Neural cell (in vitro differentiated cells): ENCODE data around the gene CFAP100. TPM values are rescaled to one million over a fixed set of nuclear protein-coding genes. Genes with fewer than 3 reads are reported as not detected.
A peak's percentile ranks its signal among the peaks of the same experiment; 100 is the strongest.

ENCODE experiments used
- H2AFZ ChIP-seq: fragments of 200-600, 300-800 bp; sonication (generic), shearing (Covaris generic); 2 replicates; pipeline ENCODE4 v1.6.0; 2014; ENCODE audit warnings: low read depth, mild to moderate bottlenecking, antibody characterized with exemption, low read length, moderate library complexity
- H3F3A ChIP-seq: fragments of 200-600 bp; shearing (Covaris generic); 2 replicates; pipeline ENCODE4 v1.6.1; 2016; ENCODE audit warnings: mild to moderate bottlenecking, moderate library complexity, mixed read lengths, antibody characterized with exemption, low read length; ENCODE audit not compliant: insufficient read depth, poor library complexity, severe bottlenecking
- H3K27ac ChIP-seq: fragments of 200-600, 300-800 bp; sonication (generic), shearing (Covaris generic); 2 replicates; pipeline ENCODE4 v1.5.1; 2014; ENCODE audit warnings: mild to moderate bottlenecking, low read length, moderate library complexity
- H3K27me3 ChIP-seq: fragments of 300-800, 200-600 bp; sonication (generic), shearing (Covaris generic); 2 replicates; pipeline ENCODE4 v1.6.0; 2014; ENCODE audit warnings: mild to moderate bottlenecking, low read depth, low read length, moderate library complexity; ENCODE audit not compliant: insufficient read depth
- H3K36me3 ChIP-seq: fragments of 300-800, 200-600 bp; sonication (generic), shearing (Covaris generic); 2 replicates; pipeline ENCODE4 v1.5.1; 2014; ENCODE audit warnings: mild to moderate bottlenecking, antibody characterized with exemption, low read length, moderate library complexity; ENCODE audit not compliant: insufficient read depth
- H3K4me2 ChIP-seq: fragments of 300-800, 200-600 bp; sonication (generic), shearing (Covaris generic); 2 replicates; pipeline ENCODE4 v1.6.0; 2014; ENCODE audit warnings: mild to moderate bottlenecking, low read length
- H3K4me3 ChIP-seq: fragments of 300-800, 200-600 bp; sonication (generic), shearing (Covaris generic); 2 replicates; pipeline ENCODE4 v1.5.1; 2014; ENCODE audit warnings: mild to moderate bottlenecking, low read length, moderate library complexity
- H3K79me2 ChIP-seq: fragments of 200-600 bp; shearing (Covaris generic); replicated peaks from 2 replicates; pipeline ENCODE4 v1.6.0; 2014; ENCODE audit warnings: mild to moderate bottlenecking, low read length, moderate library complexity; ENCODE audit not compliant: insufficient read depth
- H3K9ac ChIP-seq: fragments of 300-800, 200-600 bp; sonication (generic), shearing (Covaris generic); 2 replicates; pipeline ENCODE4 v1.6.1; 2016; ENCODE audit warnings: mild to moderate bottlenecking, low read length, mixed read lengths
- H3K9me2 ChIP-seq: fragments of 200-600 bp; shearing (Covaris generic); 2 replicates; pipeline ENCODE4 v1.6.1; 2016; ENCODE audit warnings: mild to moderate bottlenecking, low read length, mixed read lengths; ENCODE audit not compliant: insufficient read depth
- H3K9me3 ChIP-seq: fragments of 200-600, 300-800 bp; sonication (generic), shearing (Covaris generic); 2 replicates; pipeline ENCODE4 v1.6.1; 2016; ENCODE audit warnings: mild to moderate bottlenecking, mixed run types, low read length, moderate library complexity, mixed read lengths
- H4K20me1 ChIP-seq: fragments of 200-600 bp; shearing (Covaris generic); 2 replicates; pipeline ENCODE4 v1.6.1; 2016; ENCODE audit warnings: mild to moderate bottlenecking, mixed run types; ENCODE audit not compliant: insufficient read depth
- EP300 ChIP-seq: fragments of 450-650 bp; conservative IDR thresholded peaks from 2 replicates; pipeline ENCODE4 v1.6.1; 2014; ENCODE audit warnings: antibody characterized with exemption, mild to moderate bottlenecking, moderate library complexity; ENCODE audit not compliant: poor library complexity, severe bottlenecking
- EZH2 ChIP-seq: fragments of 200-600, 300-800 bp; shearing (Covaris generic), sonication (generic); IDR thresholded peaks from 2 replicates; pipeline ENCODE4 v1.6.1; 2014; ENCODE audit warnings: antibody characterized with exemption, low read length, borderline replicate concordance, mild to moderate bottlenecking; ENCODE audit not compliant: insufficient read depth, poor library complexity, severe bottlenecking
- MXI1 ChIP-seq: fragments of 450-650 bp; conservative IDR thresholded peaks from 2 replicates; pipeline ENCODE4 v1.6.1; 2014; ENCODE audit warnings: antibody characterized with exemption, mild to moderate bottlenecking; ENCODE audit not compliant: poor library complexity, severe bottlenecking
- POLR2AphosphoS5 ChIP-seq: IDR thresholded peaks from 2 replicates; pipeline ENCODE4 v1.6.1; 2012
- RAD21 ChIP-seq: fragments of 450-650 bp; conservative IDR thresholded peaks from 2 replicates; pipeline ENCODE4 v1.6.1; 2014; ENCODE audit warnings: antibody characterized with exemption, mild to moderate bottlenecking, moderate library complexity
- SMC3 ChIP-seq: fragments of 450-650 bp; conservative IDR thresholded peaks from 2 replicates; pipeline ENCODE4 v1.6.1; 2014; ENCODE audit warnings: antibody characterized with exemption, mild to moderate bottlenecking, moderate library complexity; ENCODE audit not compliant: poor library complexity
- TAF1 ChIP-seq: IDR thresholded peaks from 2 replicates; pipeline ENCODE4 v1.6.1; 2012; ENCODE audit warnings: low read depth
- polyA plus RNA-seq: library from polyadenylated mRNA; depleted of rRNA; stranded (reverse); fragments of >200 nt; gene quantifications from 2 replicates; pipeline ENCODE4 v1.2.3, GENCODE V29; 2014
- TF ChIP-seq, protein P1 (sequence below): IDR thresholded peaks from 2 replicates; pipeline ENCODE4 v1.6.1; 2012; ENCODE audit warnings: borderline replicate concordance
- TF ChIP-seq, protein P2 (sequence below): fragments of 450-650 bp; IDR thresholded peaks from 2 replicates; pipeline ENCODE4 v1.5.1; 2014; ENCODE audit warnings: antibody characterized with exemption, mild to moderate bottlenecking, moderate library complexity; ENCODE audit not compliant: poor library complexity, severe bottlenecking

CFAP100 gene
- polyA plus RNA-seq, 1 donor from 2014 or later, result not detected

DNA sequence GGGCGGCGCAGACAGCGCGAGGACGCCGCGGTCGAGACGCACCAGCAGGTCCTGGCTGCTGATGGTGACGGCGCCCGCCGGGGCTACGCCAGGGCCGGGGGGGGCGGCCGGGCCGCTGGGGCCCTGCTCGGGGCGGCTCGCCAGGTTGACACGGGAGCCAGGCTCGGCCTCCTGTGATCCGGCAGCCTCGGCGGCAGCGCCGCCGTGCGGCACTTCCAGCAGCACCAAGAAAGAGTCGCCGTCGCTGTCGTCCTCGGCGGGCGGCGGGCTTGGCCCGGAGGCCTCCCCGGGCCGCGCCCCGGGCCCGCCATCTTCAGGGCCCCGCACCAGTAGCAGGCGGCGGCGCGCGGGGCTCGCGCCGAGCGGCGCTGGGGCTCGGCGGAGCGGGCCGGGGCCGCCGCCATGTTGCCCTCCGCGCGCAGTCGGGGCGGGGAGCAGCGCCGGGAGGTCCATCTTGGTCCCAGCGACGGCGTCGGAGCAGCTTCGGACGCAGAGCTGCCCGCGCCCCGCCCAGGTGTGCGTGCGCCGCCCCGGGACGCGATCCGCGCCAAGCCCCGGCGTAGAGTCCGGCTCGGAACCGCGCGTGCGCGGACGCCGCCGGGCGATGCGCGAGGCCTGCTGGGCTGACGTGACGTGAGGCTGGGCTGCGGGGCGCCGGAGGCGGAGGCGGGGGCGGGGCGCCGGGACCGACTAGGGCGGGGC lies 80.9 kb downstream of the CFAP100 start, which contains the start of gene ZXDC:
Gene ZXDC, minus strand, starts transcription at position 479 of the 702 bp plus-strand sequence. Its CDS starts 26 bp downstream, at position 453.
- Histone ChIP-seq H3K4me2 (peak within 1 kb of the TSS; percentile 84), H3K9me3 (no peaks in the 10 kb centered on the region), H3K27me3 (no peaks in the 10 kb centered on the region), H3K4me3 (peak within 1 kb of the TSS; percentile 83), H3F3A (no peaks in the 10 kb centered on the region), H3K27ac (peak within 1 kb of the TSS; percentile 67), H3K79me2 (peaks cover 33% of the 10 kb centered on the region), H3K36me3 (no peaks in the 10 kb centered on the region), H4K20me1 (peaks cover 27% of the 10 kb centered on the region), H3K9me2 (no peaks in the 10 kb centered on the region), H3K9ac (peak within 1 kb of the TSS; percentile 82), H2AFZ (peak within 1 kb of the TSS; percentile 76)
- TF ChIP-seq POLR2AphosphoS5, result peak; percentile 82
- peak; percentile 64 for TF ChIP-seq TAF1
- peak; percentile 56 for TF ChIP-seq SMC3
- peak; percentile 61 for TF ChIP-seq RAD21
- TF ChIP-seq EP300, result peak; percentile 20
- TF ChIP-seq, protein P1, sequence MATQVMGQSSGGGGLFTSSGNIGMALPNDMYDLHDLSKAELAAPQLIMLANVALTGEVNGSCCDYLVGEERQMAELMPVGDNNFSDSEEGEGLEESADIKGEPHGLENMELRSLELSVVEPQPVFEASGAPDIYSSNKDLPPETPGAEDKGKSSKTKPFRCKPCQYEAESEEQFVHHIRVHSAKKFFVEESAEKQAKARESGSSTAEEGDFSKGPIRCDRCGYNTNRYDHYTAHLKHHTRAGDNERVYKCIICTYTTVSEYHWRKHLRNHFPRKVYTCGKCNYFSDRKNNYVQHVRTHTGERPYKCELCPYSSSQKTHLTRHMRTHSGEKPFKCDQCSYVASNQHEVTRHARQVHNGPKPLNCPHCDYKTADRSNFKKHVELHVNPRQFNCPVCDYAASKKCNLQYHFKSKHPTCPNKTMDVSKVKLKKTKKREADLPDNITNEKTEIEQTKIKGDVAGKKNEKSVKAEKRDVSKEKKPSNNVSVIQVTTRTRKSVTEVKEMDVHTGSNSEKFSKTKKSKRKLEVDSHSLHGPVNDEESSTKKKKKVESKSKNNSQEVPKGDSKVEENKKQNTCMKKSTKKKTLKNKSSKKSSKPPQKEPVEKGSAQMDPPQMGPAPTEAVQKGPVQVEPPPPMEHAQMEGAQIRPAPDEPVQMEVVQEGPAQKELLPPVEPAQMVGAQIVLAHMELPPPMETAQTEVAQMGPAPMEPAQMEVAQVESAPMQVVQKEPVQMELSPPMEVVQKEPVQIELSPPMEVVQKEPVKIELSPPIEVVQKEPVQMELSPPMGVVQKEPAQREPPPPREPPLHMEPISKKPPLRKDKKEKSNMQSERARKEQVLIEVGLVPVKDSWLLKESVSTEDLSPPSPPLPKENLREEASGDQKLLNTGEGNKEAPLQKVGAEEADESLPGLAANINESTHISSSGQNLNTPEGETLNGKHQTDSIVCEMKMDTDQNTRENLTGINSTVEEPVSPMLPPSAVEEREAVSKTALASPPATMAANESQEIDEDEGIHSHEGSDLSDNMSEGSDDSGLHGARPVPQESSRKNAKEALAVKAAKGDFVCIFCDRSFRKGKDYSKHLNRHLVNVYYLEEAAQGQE, result no peak
- peak; percentile 31 for TF ChIP-seq MXI1
- TF ChIP-seq, protein P2, sequence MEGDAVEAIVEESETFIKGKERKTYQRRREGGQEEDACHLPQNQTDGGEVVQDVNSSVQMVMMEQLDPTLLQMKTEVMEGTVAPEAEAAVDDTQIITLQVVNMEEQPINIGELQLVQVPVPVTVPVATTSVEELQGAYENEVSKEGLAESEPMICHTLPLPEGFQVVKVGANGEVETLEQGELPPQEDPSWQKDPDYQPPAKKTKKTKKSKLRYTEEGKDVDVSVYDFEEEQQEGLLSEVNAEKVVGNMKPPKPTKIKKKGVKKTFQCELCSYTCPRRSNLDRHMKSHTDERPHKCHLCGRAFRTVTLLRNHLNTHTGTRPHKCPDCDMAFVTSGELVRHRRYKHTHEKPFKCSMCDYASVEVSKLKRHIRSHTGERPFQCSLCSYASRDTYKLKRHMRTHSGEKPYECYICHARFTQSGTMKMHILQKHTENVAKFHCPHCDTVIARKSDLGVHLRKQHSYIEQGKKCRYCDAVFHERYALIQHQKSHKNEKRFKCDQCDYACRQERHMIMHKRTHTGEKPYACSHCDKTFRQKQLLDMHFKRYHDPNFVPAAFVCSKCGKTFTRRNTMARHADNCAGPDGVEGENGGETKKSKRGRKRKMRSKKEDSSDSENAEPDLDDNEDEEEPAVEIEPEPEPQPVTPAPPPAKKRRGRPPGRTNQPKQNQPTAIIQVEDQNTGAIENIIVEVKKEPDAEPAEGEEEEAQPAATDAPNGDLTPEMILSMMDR, result peak; percentile 68
- TF ChIP-seq EZH2, result no peak

DNA sequence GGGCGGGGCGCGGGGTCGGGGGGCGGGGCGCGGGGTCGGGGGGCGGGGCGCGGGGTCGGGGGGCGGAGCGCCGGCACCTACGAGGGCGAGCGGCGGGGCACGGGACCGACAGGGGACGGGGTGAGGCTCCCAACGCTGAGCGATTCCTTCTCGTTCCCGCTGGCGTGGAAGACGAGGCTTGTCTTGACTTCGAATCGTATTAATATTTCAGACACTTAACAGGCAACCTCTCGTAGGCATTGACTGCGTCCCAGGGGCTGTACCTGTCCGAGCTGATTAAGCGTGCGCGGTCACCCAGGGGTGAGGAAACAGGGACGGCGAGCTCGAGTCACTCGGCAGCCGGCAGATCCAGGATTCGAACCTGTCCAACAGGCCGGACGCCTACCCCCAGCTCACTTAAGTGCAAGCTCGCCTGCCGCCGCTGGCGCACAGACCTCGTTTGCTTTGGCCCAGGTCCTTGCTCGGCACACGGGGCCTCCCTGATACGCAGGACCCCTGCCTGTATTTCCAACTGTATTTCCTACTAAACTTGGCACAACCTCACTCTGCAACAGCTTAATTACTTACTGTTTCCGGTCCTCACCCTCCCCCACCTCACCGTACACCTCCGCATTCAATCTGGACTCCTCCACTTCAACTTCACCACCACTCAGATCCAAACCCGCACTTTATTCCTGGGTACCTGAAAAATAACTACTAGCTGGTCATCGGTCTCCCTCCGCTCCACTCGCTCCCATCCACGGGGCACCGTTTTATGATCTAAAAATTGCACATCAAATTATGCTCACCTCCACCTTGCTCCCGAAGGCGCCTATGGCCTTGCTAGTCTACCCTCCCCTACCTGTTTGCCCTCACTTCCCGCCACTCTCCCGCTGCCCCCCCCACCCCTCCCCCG lies 81.7 kb downstream of the CFAP100 start:
- peak overlapping the region; percentile 35 for H3K4me2 ChIP-seq
- H2AFZ ChIP-seq, result peak overlapping the region; percentile 76
- H4K20me1 ChIP-seq, result peaks cover 23% of the 10 kb centered on the region
- no peaks in the 10 kb centered on the region for H3K9me3 ChIP-seq
- H3K27me3 ChIP-seq, result no peaks in the 10 kb centered on the region
- no peaks in the 10 kb centered on the region for H3K9me2 ChIP-seq
- no peaks in the 10 kb centered on the region for H3F3A ChIP-seq
- H3K27ac ChIP-seq, result peak overlapping the region; percentile 67
- no peaks in the 10 kb centered on the region for H3K36me3 ChIP-seq
- TF ChIP-seq POLR2AphosphoS5 (no peak), SMC3 (no peak), EP300 (no peak), TAF1 (no peak), RAD21 (no peak), MXI1 (no peak)
- TF ChIP-seq, protein P1, result no peak
- H3K9ac ChIP-seq, result peak overlapping the region; percentile 66
- H3K4me3 ChIP-seq, result peak overlapping the region; percentile 69
- peaks cover 25% of the 10 kb centered on the region for H3K79me2 ChIP-seq
